Measurements from ENCODE around the gene ECM1. TPM values are rescaled to one million over a fixed set of nuclear protein-coding genes. Genes with fewer than 3 reads are reported as not detected.

ECM1 gene
- 0.78 and 1.9 TPM in 2 replicates for total RNA-seq
- polyA plus RNA-seq = 1.9 and 2.9 TPM in 2 replicates

GRCh38 chr1:150507912-150508864 is at the start of gene ECM1:
Gene ECM1, plus strand, starts transcription at chr1:150508109. Its CDS starts 101 bp downstream, at chr1:150508210.
- H3K4me1 ChIP-seq (ENCODE audit: low read depth) = peaks cover 9% of the 10 kb centered on the region
- no peaks in the 10 kb centered on the region for H3K9me3 ChIP-seq (ENCODE audit: low read depth)
- peak in 1 of 2 donors; percentile 78 for DNase-seq (ENCODE audit: low read depth in 1 of 2, low spot score in 1 of 2)
- no peaks in the 10 kb centered on the region for H3K27me3 ChIP-seq
- H3K4me3 ChIP-seq = no peak within 1 kb of the TSS
- H3K27ac ChIP-seq = peak within 1 kb of the TSS; percentile 76
- peaks cover 14% of the 10 kb centered on the region for H3K36me3 ChIP-seq
- TF ChIP-seq CTCF (IDR thresholded peaks at IDR 0.05; ENCODE audit: low read depth, low read length) = no peak

- H3K27ac ChIP-seq = no peak overlapping the region
- peak; percentile 71 for TF ChIP-seq CTCF (IDR thresholded peaks at IDR 0.05; ENCODE audit: low read depth, low read length)
- H3K36me3 ChIP-seq = peaks cover 50% of the 10 kb centered on the region
- no peaks in the 10 kb centered on the region for H3K9me3 ChIP-seq (ENCODE audit: low read depth)
- H3K4me1 ChIP-seq (ENCODE audit: low read depth) = no peaks in the 10 kb centered on the region
- H3K27me3 ChIP-seq = no peaks in the 10 kb centered on the region
- peak; percentile 71 to 75 for DNase-seq (ENCODE audit: low read depth in 1 of 2, low spot score in 1 of 2)
- H3K4me3 ChIP-seq = no peak overlapping the region
Measured at GRCh38 chr1:150464422-150464826, 43.5 kb upstream of the ECM1 start.

GRCh38 chr1:150466964-150467363 is 40.9 kb upstream of the ECM1 start:
- H3K9me3 ChIP-seq (ENCODE audit: low read depth) = no peaks in the 10 kb centered on the region
- H3K4me3 ChIP-seq = no peak overlapping the region
- no peaks in the 10 kb centered on the region for H3K27me3 ChIP-seq
- H3K4me1 ChIP-seq (ENCODE audit: low read depth) = no peaks in the 10 kb centered on the region
- H3K27ac ChIP-seq = no peak overlapping the region
- no peak for TF ChIP-seq CTCF (IDR thresholded peaks at IDR 0.05; ENCODE audit: low read depth, low read length)
- peaks cover 54% of the 10 kb centered on the region for H3K36me3 ChIP-seq
- no peak for DNase-seq (ENCODE audit: low read depth in 1 of 2, low spot score in 1 of 2)

GRCh38 chr1:150469291-150469690 is 38.6 kb upstream of the ECM1 start:
- Histone ChIP-seq H3K27ac (peak overlapping the region; percentile 86), H3K4me3 (no peak overlapping the region), H3K36me3 (peaks cover 45% of the 10 kb centered on the region)

GRCh38 chr1:150472601-150473200 is 35.2 kb upstream of the ECM1 start:
- no peak overlapping the region for H3K27ac ChIP-seq
- no peaks in the 10 kb centered on the region for H3K9me3 ChIP-seq (ENCODE audit: low read depth)
- DNase-seq (ENCODE audit: low read depth in 1 of 2, low spot score in 1 of 2) = no peak
- peaks cover 28% of the 10 kb centered on the region for H3K36me3 ChIP-seq
- TF ChIP-seq CTCF (IDR thresholded peaks at IDR 0.05; ENCODE audit: low read depth, low read length) = no peak
- H3K4me3 ChIP-seq = no peak overlapping the region
- no peaks in the 10 kb centered on the region for H3K27me3 ChIP-seq
- peaks cover 34% of the 10 kb centered on the region for H3K4me1 ChIP-seq (ENCODE audit: low read depth)

More at GRCh38 chr1:150469291-150469690, 38.6 kb upstream of the ECM1 start:
- Histone ChIP-seq H3K9me3 (ENCODE audit: low read depth) (no peaks in the 10 kb centered on the region), H3K27me3 (no peaks in the 10 kb centered on the region), H3K4me1 (ENCODE audit: low read depth) (peaks cover 9% of the 10 kb centered on the region)
- TF ChIP-seq CTCF (IDR thresholded peaks at IDR 0.05; ENCODE audit: low read depth, low read length) = no peak
- no peak for DNase-seq (ENCODE audit: low read depth in 1 of 2, low spot score in 1 of 2)

All from cardiac muscle cell (in vitro differentiated cells and primary cell).